HCEC 1CT (cell line): ENCODE results near the gene ZNF385B.
"Not testable (repeated sequence)": the region's sequence is repeated elsewhere in the genome, so short reads cannot be mapped to it uniquely, and the experiment has no call there.

Experiments used
- DNase-seq: peaks from one replicate; pipeline ENCODE4 v3.0.0-alpha.2; 2017

ZNF385B gene

GRCh38 chr2:179796213-179797007 lies 65.0 kb downstream of the ZNF385B start:
- no peak for DNase-seq

GRCh38 chr2:179793902-179794301 lies 67.5 kb downstream of the ZNF385B start:
- DNase-seq: no peak

GRCh38 chr2:179793238-179793637 lies 68.2 kb downstream of the ZNF385B start:
- DNase-seq: no peak

GRCh38 chr2:179790235-179791217 lies 70.9 kb downstream of the ZNF385B start:
- no peak for DNase-seq

- DNase-seq: no peak
These were observed 73.3 kb downstream of the ZNF385B start for GRCh38 chr2:179788104-179788503.

- DNase-seq: no peak
These were observed 73.8 kb downstream of the ZNF385B start for GRCh38 chr2:179787601-179788000.

GRCh38 chr2:179785902-179786301 lies 75.5 kb downstream of the ZNF385B start:
- no peak for DNase-seq

GRCh38 chr2:179782346-179782745 lies 79.1 kb downstream of the ZNF385B start:
- DNase-seq: not testable (repeated sequence)

GRCh38 chr2:179773986-179774385 lies 87.4 kb downstream of the ZNF385B start:
- no peak for DNase-seq

GRCh38 chr2:179772346-179772745 lies 89.1 kb downstream of the ZNF385B start:
- DNase-seq: no peak

- no peak for DNase-seq
These were observed 89.6 kb downstream of the ZNF385B start for GRCh38 chr2:179771791-179772190.

- DNase-seq: no peak
These were observed 91.4 kb downstream of the ZNF385B start for GRCh38 chr2:179770029-179770428.

- DNase-seq: no peak
These were observed 92.1 kb downstream of the ZNF385B start for GRCh38 chr2:179769323-179769722.

GRCh38 chr2:179768765-179769164 lies 92.6 kb downstream of the ZNF385B start:
- DNase-seq: no peak

GRCh38 chr2:179765666-179766065 lies 95.7 kb downstream of the ZNF385B start:
- DNase-seq: no peak

- DNase-seq: no peak
These were observed 96.7 kb downstream of the ZNF385B start for GRCh38 chr2:179764710-179765109.

- DNase-seq: no peak
These were observed 102.8 kb downstream of the ZNF385B start for GRCh38 chr2:179758636-179759035.

- DNase-seq: peak; percentile 48
These were observed 110.1 kb downstream of the ZNF385B start for GRCh38 chr2:179751163-179751809.

- peak; percentile 81 for DNase-seq
These were observed 112.2 kb downstream of the ZNF385B start for GRCh38 chr2:179749210-179749609.

- no peak for DNase-seq
These were observed 114.4 kb downstream of the ZNF385B start for GRCh38 chr2:179746981-179747380.

GRCh38 chr2:179745635-179746256 lies 115.7 kb downstream of the ZNF385B start:
- peak; percentile 12 for DNase-seq

- DNase-seq: no peak
These were observed 117.0 kb downstream of the ZNF385B start for GRCh38 chr2:179744401-179744800.

- DNase-seq: no peak
These were observed 120.1 kb downstream of the ZNF385B start for GRCh38 chr2:179741317-179741716.
